HepG2 (cell line): ENCODE data around the gene EBF4. TPM values are rescaled to one million over a fixed set of nuclear protein-coding genes. Genes with fewer than 3 reads are reported as not detected.
A peak's percentile ranks its signal among the peaks of the same experiment; 100 is the strongest.

ENCODE experiments used
- ATAC-seq: fragments of 200-7000 bp; cut with Tn5 transposase; 3 replicates; pipeline ENCODE4 v1.9.1; 2020; ENCODE audit warnings: mild to moderate bottlenecking, moderate library complexity
- BruUV-seq: library from RNA; stranded (reverse); fragments of 400-500 nt; replicated peaks from 2 replicates; lab custom pipeline; 2021; lab: Mats Ljungman, UMichigan
- CTCF ChIA-PET: fragments of 300-600 bp; formaldehyde crosslinking; extraction: SDS; loops from one replicate; lab custom pipeline; 2021; ENCODE audit warnings: low total read pairs, inconsistent platforms, low intra/inter-chr PET ratio; lab: Yijun Ruan, JAX
- POLR2A ChIA-PET: fragments of 350-600 bp; sonication (Branson Sonifier 250); formaldehyde crosslinking; loops from one replicate; lab custom pipeline; 2020; ENCODE audit warnings: antibody characterized with exemption, inconsistent platforms; lab: Yijun Ruan, JAX
- DNase-seq: peaks from one replicate; pipeline ENCODE4 v3.0.0-alpha.2; 2015; ENCODE audit warnings: low spot score
- FAIRE-seq: peaks from 3 replicates; lab custom pipeline; 2011; peaks lifted over from hg19 to GRCh38; lab: Jason Lieb, UNC
- H2AFZ ChIP-seq: one replicate; pipeline ENCODE4 v1.6.1; 2011; ENCODE audit warnings: low read length, inconsistent platforms
- H3K27ac ChIP-seq: fragments of 300-600 bp; 3 replicates; pipeline ENCODE4 v1.8.0; 2011; ENCODE audit warnings: mixed run types, mild to moderate bottlenecking, mixed read lengths, low read length, inconsistent platforms; ENCODE audit not compliant: insufficient read depth; ENCODE audit errors: extremely low read length
- H3K27me3 ChIP-seq, 2 experiments: fragments of 200-600 bp in 1 of 2; 2 replicates in 1 of 2; 3 replicates in 1 of 2; pipeline versions ENCODE4 v1.6.0 to v1.8.0; 2011; ENCODE audit warnings: low read length in 2 of 2, mild to moderate bottlenecking in 2 of 2, moderate library complexity in 2 of 2, inconsistent platforms in 1 of 2; ENCODE audit not compliant: insufficient read depth in 2 of 2, control insufficient read depth in 1 of 2
- H3K36me3 ChIP-seq, 2 experiments: fragments of 200-600 bp in 1 of 2; replicated peaks in 1 of 2; 2 replicates in 1 of 2; 3 replicates in 1 of 2; pipeline versions ENCODE4 v1.5.1 to v1.8.0; 2011; ENCODE audit warnings: low read length in 2 of 2, inconsistent platforms in 1 of 2; ENCODE audit not compliant: insufficient read depth in 2 of 2, control insufficient read depth in 1 of 2
- H3K4me1 ChIP-seq: 2 replicates; pipeline ENCODE4 v1.5.1; 2012; ENCODE audit warnings: low read length, inconsistent platforms; ENCODE audit not compliant: insufficient read depth
- H3K4me2 ChIP-seq: 2 replicates; pipeline ENCODE4 v1.6.0; 2011; ENCODE audit warnings: low read depth, low read length, inconsistent platforms
- H3K4me3 ChIP-seq, 3 experiments: fragments of 200-600 bp in 1 of 3; sonication (generic), shearing (Covaris generic) in 1 of 3; replicated peaks in 1 of 3; 2 replicates each; pipeline ENCODE4 v1.5.1; 2011 to 2016; ENCODE audit warnings: low read length in 3 of 3, inconsistent platforms in 2 of 3, low read depth in 2 of 3, mild to moderate bottlenecking in 2 of 3, control low read depth in 1 of 3, mixed read lengths in 1 of 3; ENCODE audit not compliant: insufficient read depth in 1 of 3
- H3K79me2 ChIP-seq: one replicate; pipeline ENCODE4 v1.6.1; 2011; ENCODE audit warnings: low read length, inconsistent platforms; ENCODE audit not compliant: insufficient read depth
- H3K9ac ChIP-seq: 2 replicates; pipeline ENCODE4 v1.6.0; 2011; ENCODE audit warnings: mild to moderate bottlenecking, low read depth, low read length, inconsistent platforms; ENCODE audit not compliant: insufficient read depth
- H3K9me3 ChIP-seq: 2 replicates; pipeline ENCODE4 v1.5.1; 2012; ENCODE audit warnings: mild to moderate bottlenecking, low read length
- H4K20me1 ChIP-seq: 2 replicates; pipeline ENCODE4 v1.6.0; 2011; ENCODE audit warnings: inconsistent platforms, mild to moderate bottlenecking, low read length, moderate library complexity; ENCODE audit not compliant: insufficient read depth
- GRHL1 ChIP-seq: sonication (generic); formaldehyde crosslinking; conservative IDR thresholded peaks from 2 replicates; pipeline ENCODE4 v1.8.0; 2022; ENCODE audit warnings: missing genetic modification reagents
- GZF1 ChIP-seq: sonication (generic); formaldehyde crosslinking; IDR thresholded peaks from 2 replicates; pipeline ENCODE4 v1.5.1; 2020; ENCODE audit warnings: mild to moderate bottlenecking, missing genetic modification reagents
- MAFF ChIP-seq: IDR thresholded peaks from 2 replicates; pipeline ENCODE4 v1.6.1; 2011; ENCODE audit warnings: low read depth, low read length, improper control_type of control experiment
- MXD3 ChIP-seq: IDR thresholded peaks from 2 replicates; pipeline ENCODE4 v1.6.1; 2016; ENCODE audit warnings: mild to moderate bottlenecking, missing biosample characterization, missing genetic modification reagents
- NCOR1 ChIP-seq: fragments of 200-600 bp; sonication (generic); IDR thresholded peaks from 2 replicates; pipeline ENCODE4 v1.7.0; 2017; ENCODE audit warnings: antibody characterized with exemption, low read length, borderline replicate concordance
- RBFOX2 ChIP-seq: fragments of 200-400 bp; formaldehyde crosslinking; IDR thresholded peaks from 2 replicates; pipeline ENCODE4 v1.6.1; 2017; ENCODE audit warnings: low read depth, mild to moderate bottlenecking, low read length
- TOE1 ChIP-seq: sonication (generic); formaldehyde crosslinking; IDR thresholded peaks from 2 replicates; pipeline ENCODE4 v1.4.0; 2020; ENCODE audit warnings: mild to moderate bottlenecking, missing genetic modification reagents
- XBP1 ChIP-seq: sonication (generic); formaldehyde crosslinking; IDR thresholded peaks from 2 replicates; pipeline ENCODE4 v1.5.0; 2020; ENCODE audit warnings: missing genetic modification reagents
- ZNF782 ChIP-seq: sonication (generic); formaldehyde crosslinking; IDR thresholded peaks from 2 replicates; pipeline ENCODE4 v1.4.0; 2020; ENCODE audit warnings: missing genetic modification reagents, mild to moderate bottlenecking, borderline replicate concordance
- ZSCAN12 ChIP-seq: sonication (generic); formaldehyde crosslinking; IDR thresholded peaks from 2 replicates; pipeline ENCODE4 v1.9.0; 2021; ENCODE audit warnings: mild to moderate bottlenecking, missing genetic modification reagents
- WGBS: methylation state at CpG from one replicate; pipeline ENCODE4 v1.1.6; 2017; ENCODE audit warnings: low lambda C conversion rate; 5-methylcytosine and 5-hydroxymethylcytosine counted together
- in situ Hi-C: cut with HindIII; loops from 2 replicates; pipeline ENCODE4 v1.10.0; 2017; ENCODE audit warnings: low pct_unique_long_range_greater_than_20kb; ENCODE audit not compliant: extremely low pct_ligation_motif_present
- intact Hi-C: fragments of 100-400 bp; cut with micrococcal nuclease; formaldehyde crosslinking; loops from one replicate; pipeline ENCODE4 v1.10.0; 2022; ENCODE audit not compliant: unreplicated experiment
- polyA plus RNA-seq, 8 experiments: library from polyadenylated mRNA; depleted of rRNA in 3 of 8; stranded (reverse) in 7 of 8; unstranded in 1 of 8; fragments of >200 nt; fragmentation: Illumina TruSeq in 4 of 8; extraction: Trizol in 4 of 8; gene quantifications; 2 replicates each; pipeline versions ENCODE4 v1.2.1 to v1.2.3, GENCODE V29; 2011 to 2016; ENCODE audit warnings: low read depth in 4 of 8, missing spikeins in 1 of 8, mixed read lengths in 1 of 8; ENCODE audit not compliant: insufficient read depth in 1 of 8
- total RNA-seq, 5 experiments: library from RNA; depleted of rRNA; stranded (reverse); fragments of >200 nt; fragmentation: Illumina TruSeq; extraction: Trizol; gene quantifications; 2 replicates each; pipeline ENCODE4 v1.2.3, GENCODE V29; 2016; ENCODE audit warnings: low read depth in 1 of 5

The EBF4 gene
- total and polyA plus RNA-seq, 2 of the 13 experiments (the other 11 are each of a cell fraction or from before 2014, with no cell fraction given): 0.84 to 2.2 TPM

GRCh38 chr20:2795451-2795850 lies 102.9 kb downstream of the EBF4 start (continued):
- TF ChIP-seq XBP1 (CRISPR knock-in tag) (no peak), MAFF (peak; percentile 45), GZF1 (CRISPR knock-in tag) (no peak), ZSCAN12 (CRISPR knock-in tag) (no peak)

GRCh38 chr20:2796011-2796660 lies 103.6 kb downstream of the EBF4 start:
- BruUV-seq: no TSS peak
- peaks cover 22 to 84% of the 10 kb centered on the region in 2 experiments for H3K27me3 ChIP-seq
- CTCF ChIA-PET: no interaction called here

More at GRCh38 chr20:2796011-2796660, 103.6 kb downstream of the EBF4 start:
- no peak overlapping the region for H2AFZ ChIP-seq
- POLR2A ChIA-PET: no interaction called here
- H3K9ac ChIP-seq: no peak overlapping the region
- no peaks in the 10 kb centered on the region for H4K20me1 ChIP-seq
- FAIRE-seq: no peak
- DNase-seq: no peak
- H3K4me3 ChIP-seq: no peak overlapping the region
- H3K4me2 ChIP-seq: no peak overlapping the region
- H3K27ac ChIP-seq: no peak overlapping the region
- no peak for ATAC-seq
- no peaks in the 10 kb centered on the region for H3K9me3 ChIP-seq
- peaks cover 5% of the 10 kb centered on the region for H3K4me1 ChIP-seq
- in situ Hi-C loops: no loop called here
- H3K79me2 ChIP-seq: no peaks in the 10 kb centered on the region
- TF ChIP-seq GRHL1 (CRISPR knock-in tag) (no peak), NCOR1 (no peak), TOE1 (CRISPR knock-in tag) (no peak), MXD3 (CRISPR knock-in tag) (no peak), ZNF782 (CRISPR knock-in tag) (no peak), RBFOX2 (no peak)
- intact Hi-C loops: no loop called here
- H3K36me3 ChIP-seq: no peaks in the 10 kb centered on the region
- 39% methylated on average over 11 of the region's 20 CpGs for WGBS
